ENCODE measurements around the gene REEP1.
"Not testable (repeated sequence)": the region's sequence is repeated elsewhere in the genome, so short reads cannot be mapped to it uniquely, and the experiment has no call there.

REEP1 gene

DNA sequence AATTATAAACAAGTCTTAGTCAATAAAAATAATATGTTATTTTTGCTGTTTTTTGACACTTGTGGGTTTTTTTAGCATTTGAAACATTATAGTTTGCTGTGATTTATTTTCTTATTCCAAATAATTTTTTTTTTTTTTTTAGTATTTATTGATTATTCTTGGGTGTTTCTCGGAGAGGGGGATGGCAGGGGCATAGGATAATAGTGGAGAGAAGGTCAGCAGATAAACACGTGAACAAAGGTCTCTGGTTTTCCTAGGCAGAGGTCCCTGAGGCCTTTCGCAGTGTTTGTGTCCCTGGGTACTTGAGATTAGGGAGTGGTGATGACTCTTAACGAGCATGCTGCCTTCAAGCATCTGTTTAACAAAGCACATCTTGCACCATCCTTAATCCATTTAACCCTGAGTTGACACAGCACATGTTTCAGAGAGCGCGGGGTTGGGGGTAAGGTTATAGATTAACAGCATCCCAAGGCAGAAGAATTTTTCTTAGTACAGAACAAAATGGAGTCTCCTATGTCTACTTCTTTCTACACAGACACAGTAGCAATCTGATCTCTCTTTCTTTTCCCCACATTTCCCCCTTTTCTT lies 8.5 kb upstream of the REEP1 start:
- DNase-seq, result not testable (repeated sequence)

DNA sequence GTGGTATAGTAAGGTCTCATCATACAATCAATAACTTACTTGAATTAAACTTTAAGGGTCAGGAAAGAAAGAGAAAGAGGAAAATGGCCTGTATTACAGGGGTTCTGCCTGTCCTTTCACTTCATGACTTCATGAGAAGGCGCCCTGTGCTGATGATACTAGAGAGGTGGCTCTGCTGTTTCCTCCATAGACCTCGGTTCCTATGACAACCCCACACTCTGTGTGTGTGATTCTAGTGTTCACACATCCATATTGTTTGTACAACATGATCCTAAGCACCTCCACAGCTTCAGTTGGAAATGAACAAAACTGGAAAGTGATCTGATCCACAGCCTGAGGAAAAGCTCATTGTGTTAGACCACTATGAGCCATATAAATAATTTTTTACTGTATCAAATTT lies 7.0 kb upstream of the REEP1 start:
- no peak for DNase-seq

DNA sequence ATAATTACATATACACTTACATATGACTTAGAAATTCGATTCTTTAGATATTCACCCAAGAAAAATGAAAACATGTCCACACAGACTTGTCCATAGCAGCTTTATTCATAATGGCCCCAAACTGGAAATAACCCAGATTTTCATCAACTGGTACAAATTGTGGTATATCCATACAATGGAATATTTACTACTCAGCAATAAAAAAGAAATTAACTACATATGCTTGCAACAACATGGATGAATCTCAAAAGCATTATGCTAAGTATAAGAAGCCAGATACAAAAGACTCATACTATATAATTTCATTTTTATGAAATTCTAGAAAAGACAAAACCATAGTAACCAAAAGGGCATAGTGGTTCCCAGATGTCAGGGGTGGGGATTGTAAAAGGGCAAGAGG lies 5.1 kb upstream of the REEP1 start:
- DNase-seq, result no peak

DNA sequence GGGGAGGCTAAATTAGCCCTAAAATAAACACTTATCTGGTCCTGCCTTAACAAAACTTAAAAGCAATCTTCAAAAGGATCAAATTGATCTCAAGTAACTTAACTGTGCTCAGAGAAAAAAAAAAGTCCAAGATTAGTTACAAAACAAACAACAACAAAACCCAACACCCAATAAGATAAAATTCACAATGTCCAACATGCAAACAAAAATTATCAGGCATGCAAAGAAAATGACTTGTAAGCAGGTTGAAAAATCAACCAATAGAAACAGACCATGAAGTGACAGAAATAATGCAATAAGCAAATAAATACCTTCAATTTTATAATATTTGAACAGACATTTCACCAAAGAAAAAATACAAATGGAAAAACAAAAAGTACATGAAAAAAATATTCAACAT lies 4.0 kb upstream of the REEP1 start:
- no peak for DNase-seq

DNA sequence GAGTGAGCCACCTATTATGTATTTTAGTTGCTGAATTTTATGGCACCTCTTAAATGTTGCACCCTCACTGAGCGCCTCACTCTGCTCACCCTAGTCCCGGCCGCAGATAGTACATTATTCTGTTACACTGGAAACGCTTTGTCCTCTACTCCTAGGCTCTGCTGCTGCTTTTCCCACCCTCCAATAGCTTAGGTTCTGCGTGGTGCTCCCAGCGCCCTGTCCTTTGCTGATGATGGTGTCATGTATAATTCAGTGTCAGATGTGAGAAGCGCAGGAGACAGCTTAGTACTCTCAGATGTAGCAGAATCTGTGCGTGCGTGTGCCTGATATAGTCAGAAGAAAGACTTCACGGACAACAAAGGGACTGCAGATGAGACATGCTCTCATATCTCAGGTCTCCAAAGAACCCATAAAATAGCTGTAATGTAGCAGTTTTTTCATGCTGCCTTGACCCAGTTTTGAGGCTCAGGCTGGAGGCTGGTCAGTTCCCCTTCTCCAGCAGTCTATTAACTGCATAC lies 1.4 kb upstream of the REEP1 start:
- DNase-seq, result no peak

DNA sequence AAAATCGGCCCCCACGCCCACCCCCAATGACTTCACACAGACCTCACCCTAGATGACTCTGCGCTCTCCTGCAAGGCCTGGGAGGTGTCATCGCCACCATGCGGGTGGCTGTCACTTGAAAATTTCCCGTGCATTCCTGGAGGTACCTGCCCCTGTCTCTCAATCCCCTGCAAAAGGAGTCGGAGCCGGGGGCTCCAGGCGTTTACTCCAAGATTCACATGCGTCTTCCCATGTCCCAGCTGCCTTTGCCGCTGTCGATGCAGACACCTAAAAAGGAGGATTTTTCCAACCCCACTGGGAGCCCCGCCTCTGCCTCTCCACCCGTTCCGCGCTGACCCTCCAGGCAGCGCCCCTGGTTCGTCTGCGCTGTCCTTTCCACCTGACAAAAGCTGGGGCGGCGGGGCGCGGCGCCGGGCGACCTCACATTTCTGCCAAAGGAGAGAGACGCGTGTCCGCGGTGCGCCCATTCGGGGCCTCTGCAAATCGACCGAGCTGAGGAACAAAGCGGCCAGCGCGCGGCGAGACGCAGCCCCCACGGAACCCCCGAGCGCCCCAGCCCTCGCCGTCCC lies 667 bp downstream of the REEP1 start:
- peak; percentile 57 for DNase-seq

DNA sequence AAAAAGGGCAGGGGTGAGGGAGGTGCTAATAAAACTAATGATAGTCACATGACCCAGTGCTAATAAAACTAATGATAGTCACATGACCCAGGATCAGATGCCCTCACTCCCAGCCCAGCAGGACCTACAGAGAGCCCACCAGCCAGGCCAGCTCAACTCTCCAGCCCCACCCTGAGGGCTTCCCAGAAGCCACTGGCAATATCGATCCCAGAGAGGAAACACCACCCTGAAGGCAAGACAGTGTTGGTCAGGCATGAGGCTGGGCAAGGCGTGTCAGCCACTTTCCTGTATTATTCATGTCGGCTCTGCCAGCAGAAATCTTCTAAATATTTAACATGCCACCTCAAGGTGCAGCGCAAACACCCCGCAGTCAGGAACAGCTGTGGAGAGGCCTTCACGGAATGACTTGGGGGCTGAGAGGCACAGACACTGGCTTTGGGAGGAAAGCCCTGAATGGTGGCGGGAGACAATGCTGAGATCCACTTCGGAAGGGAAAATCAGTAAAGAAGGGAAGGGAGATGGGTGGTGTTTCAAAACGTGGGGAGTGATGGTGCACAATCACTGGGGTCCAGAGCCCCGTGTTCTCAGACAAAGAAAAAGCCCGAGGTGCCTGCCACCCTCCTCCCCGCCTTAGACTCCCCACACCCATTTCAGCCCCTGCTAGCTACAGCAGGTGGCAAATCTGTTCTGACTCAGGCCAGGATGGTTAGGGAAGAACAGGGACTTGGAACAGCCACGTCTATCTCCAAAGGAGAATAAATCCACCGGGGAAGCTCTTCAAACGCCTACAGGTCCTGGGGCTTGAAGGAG lies 1.4 kb downstream of the REEP1 start:
- no peak for DNase-seq

DNA sequence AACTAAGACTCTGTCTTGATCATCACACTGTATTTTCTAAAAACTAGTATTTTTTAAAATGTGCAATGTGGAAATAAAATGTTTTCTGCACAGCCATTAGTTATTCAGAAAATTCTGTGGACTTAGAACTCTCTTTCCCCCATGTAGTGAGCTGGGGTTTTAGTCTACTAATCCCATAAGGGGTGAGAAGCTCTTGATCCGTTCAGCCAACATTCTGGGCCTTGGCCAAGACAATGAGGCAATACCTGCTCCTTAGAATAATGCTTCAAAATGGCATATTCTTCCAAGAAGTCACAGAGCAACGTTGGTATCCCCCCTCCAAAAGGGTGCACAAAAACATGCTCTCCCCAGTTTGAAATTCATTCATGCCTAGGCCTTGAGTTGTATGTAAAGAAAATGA lies 4.0 kb downstream of the REEP1 start:
- no peak for DNase-seq

DNA sequence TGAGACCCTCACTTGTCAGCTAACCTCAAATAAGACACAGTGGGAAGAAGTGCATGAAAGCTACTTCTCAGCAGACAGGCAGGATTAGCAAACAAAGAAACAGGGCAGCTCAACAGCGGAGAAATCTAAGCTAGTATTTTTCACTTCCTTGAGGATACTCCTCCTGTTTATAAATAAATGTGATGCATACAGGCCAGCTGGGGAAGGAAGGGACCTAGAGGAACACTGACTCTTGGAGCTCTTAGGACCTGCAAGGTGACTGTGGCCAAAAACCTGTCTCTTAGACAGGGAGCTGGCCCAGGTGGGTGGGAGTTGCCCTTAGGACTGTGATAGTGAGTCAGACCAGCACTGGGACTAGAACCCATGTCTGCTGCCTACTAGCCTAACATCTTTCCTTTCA lies 4.8 kb downstream of the REEP1 start:
- no peak for DNase-seq

DNA sequence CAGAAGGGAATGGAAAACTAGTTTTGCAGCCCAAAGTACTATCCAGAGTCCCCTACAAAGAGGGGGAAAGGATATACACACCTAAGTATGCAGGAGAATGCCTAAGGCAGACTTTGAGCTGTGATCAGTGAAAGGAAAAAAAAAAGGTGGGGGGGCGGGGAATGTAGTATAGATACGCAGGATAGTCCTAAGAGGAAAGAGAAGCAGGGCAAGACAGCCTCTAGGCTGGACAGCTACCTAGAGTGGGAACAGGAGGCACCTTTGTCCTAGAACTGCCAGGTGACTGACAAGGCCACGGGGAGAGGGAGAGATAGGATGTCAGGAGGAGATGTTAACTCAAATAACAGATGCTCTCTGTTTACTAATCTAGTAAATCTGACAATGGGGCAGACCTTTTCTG lies 6.0 kb downstream of the REEP1 start:
- no peak for DNase-seq

DNA sequence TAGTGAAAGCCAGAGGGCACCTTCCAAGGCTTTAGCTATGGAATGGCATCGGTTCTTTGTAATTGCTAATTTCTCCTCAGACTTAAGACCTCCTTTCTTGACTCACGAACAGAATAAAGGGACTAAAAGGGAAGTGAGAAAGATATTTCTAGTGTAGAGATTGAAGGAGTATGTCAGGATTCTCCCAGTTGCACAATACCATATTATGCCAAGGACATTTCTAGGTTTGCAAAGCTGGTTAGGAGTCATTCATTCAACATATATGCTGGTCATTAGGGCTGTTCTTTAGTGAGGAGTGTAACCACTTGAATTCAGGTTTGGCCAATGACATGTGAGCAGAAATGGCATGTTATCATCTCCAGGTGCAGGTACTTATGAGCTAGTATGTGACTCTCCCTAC lies 7.4 kb downstream of the REEP1 start:
- no peak for DNase-seq

DNA sequence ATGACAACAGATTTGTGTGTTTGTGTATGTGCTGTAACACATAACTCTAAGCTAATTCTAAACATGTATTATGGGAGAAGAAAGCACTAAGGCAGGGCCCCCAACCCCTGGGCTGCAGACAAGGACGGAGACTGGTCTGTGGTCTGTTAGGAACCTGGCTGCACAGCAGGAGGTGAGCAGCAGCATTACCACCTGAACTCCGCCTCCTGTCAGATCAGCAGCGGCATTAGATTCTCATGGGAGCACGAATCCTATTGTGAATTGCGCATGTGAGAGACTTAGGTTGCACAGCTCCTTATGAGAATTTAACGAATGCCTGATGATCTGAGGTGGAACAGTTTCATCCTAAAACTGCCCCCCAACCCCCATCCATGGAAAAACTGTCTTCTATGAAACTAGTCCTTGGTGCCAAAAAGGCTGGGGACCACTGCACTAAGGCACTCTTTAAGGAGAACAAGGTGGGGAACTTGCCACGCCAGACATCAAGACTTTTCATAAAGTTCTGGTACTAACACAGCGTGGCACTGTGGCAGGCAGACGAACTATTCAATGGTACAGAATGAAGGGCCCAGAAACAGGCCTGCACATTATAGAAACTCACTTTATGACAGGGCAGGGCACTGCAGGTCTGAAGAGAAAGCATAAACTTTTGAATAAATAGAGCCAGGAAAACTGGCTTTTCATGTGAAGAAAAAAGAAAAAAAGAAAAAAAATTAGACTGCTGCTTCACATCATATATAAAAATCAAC lies 14.0 kb downstream of the REEP1 start:
- DNase-seq, result no peak

DNA sequence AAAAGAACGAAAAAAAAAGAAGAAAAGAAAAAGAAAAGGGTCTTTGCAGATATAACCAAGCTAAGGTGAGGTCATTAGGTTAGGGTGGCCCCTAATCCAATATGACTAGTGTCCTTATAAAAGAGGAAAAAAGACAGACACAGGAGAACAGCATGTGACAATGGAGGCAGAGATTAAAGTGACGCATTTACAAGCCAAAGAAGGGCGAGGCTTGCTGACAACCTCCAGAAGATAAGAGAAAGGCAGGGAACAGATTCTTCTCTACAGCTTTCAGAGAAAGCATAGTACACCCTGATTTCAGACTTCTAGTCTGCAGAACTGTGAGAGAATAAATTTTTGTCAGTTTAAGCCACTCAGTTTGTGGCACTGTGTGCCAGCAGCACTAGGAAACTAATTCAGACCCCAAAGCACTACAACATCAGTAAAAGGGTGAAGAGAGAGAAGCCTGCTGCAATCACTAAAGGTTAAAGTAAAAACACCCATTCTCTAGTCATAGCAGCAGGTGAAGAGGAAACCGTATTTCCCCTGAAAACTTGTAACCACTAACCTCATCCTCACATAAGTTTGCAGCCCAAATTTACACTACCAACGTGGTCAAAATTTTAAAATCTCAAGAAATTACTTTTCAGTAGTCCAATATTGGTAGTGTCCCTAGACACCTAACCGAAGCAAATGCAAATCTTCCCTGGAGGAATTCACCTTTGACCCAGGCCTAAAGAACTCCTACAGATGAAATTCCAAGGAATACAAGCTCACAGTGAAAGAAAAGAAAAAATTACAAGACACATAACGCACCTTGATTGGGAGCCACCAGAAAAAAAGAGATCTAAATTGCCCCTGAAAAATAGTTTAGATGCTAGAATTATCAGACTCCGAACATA lies 17.5 kb downstream of the REEP1 start:
- DNase-seq, result no peak

DNA sequence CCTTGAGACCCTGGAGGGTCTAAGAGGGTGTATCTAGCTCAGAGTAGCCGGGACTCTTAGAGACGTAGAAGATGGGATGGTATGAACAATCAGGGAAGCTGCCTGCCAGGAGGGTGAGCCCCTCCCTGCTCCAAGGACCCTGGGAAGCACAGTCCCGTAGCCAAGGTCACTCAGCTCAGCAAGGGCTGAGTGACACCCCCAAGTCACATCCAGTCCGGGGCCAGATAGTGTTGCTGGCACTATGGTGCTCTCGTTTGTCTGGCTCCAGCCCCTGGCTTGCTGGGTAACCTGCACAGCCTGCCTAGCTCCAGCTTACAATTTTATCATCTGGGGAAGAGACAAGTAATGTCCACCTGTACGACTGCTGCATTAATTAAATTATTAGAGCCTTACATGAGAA lies 22.3 kb downstream of the REEP1 start:
- DNase-seq, result no peak

DNA sequence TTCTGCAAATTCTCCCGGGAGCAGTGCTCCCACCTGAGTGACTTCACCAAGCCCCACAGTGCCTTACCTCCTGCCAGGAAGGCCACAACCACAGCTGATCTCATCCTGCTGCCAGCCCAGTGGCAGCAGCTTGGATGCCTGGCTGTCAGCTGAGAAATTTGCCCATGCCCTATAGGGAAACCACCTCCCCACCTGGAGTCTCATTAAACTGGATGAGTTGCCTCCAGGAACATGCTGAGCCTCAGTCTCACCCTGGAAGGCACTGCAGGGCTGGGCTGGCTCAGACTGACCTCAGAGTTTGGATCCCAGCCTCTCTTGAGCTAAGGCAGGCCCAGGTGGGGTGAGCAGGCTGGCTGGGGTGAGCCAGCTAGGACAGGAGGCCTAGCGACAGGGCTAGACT lies 23.3 kb downstream of the REEP1 start:
- DNase-seq, result no peak

DNA sequence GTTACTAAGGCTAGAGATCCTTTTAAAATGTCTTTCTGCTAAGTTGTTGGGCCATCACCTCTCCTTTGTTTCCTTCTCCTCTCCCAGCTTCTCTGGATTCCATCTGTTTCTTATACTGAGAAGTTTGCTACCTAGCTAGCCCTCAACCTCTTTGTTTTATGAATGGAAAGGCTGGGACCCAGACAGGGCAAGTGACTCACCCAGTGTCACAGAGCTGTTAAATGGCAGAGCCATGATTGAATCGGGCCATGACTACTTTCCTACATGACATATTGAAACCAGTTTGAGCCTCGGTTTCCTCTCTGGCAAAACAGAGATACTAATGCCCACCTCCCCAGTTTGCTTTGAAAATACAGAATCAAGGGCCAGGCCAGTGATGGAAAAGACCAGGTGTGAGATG lies 24.1 kb downstream of the REEP1 start:
- DNase-seq, result no peak

DNA sequence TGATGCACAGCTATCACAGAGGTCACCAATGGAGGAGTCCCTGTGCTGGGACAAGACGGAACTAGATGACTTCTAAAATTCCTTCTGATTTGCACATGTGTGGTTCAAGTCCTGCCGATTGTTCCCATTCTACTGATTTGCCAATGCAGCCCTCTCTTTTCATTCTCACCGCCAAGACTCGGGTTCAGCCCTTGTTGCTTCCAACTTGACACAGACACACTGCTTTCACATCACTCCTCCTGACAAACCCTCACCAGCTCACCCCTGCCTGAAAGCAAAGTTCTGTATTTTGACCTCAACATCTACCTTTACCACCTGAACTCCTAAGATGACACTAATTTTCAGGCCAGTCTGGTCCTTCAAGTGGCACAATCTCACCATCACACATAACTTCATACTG lies 25.5 kb downstream of the REEP1 start:
- DNase-seq, result no peak

DNA sequence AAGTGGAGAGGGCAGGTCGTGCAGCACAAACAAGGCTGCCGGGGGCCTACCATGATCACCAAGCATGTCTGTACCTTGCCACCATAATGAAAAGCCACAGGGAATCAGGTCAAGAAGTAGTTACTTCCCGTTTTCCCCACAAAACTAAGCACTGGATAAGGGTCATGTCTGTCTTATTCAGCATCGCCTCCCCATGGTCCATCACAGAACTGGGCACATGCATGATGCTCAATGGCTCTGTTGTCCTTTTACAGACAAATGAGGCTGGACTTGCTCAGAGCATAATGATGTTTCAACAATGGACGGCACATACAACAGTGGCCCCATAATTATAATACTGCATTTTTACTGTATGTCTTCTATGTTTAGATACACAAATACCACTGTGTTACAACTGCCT lies 27.5 kb downstream of the REEP1 start:
- DNase-seq, result no peak

DNA sequence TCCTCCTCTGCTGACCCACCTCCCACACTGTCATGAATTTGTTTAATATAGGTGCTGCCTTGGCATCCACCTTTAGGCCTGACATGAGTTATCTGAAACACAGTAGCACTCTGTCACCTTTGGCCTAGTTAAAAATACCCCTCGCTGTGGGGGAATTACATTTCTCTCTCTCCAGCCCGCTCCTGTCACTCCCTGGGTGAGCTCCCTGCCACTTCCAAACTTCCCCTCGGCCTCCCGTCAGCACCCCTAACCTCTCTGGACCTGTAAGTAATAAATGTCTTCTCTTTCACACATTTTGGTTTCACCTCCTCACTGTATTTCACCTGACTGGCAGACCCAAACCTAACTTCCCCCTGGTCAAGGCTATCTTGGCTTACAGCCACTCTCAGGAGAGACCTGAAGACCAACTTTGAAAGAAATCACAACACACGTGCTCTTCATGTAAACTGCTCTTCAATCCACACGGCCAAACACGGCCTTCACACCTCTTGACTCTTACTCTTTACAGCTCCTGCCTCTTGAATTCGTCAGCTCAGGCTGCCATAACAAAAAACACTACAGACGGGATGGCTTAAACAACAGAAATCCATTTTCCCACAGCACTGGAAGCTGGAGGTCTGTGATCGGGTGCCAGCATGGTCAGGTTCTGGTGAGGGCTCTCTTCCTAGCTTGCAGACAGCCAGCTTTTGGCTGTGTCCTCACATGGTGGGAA lies 28.3 kb downstream of the REEP1 start:
- no peak for DNase-seq

DNA sequence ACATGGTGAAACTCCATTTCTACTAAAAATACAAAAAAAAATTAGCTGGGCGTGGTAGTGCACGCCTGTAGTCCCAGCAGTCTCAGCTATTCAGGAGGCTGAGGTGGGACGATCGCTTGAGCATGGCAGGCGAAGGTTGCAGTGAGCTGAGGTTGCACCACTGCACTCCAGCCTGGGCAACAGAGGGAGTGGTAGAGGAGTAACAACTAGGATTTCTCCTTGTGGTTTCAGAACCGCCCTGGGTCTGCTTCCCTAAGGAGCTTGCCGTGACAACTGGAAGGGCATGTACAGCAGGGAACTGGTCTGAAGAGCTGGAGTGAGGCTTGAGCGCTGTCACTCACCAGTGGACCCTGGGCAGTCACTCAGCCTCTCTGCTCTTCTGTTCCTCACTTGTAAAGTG lies 29.1 kb downstream of the REEP1 start:
- DNase-seq, result no peak

DNA sequence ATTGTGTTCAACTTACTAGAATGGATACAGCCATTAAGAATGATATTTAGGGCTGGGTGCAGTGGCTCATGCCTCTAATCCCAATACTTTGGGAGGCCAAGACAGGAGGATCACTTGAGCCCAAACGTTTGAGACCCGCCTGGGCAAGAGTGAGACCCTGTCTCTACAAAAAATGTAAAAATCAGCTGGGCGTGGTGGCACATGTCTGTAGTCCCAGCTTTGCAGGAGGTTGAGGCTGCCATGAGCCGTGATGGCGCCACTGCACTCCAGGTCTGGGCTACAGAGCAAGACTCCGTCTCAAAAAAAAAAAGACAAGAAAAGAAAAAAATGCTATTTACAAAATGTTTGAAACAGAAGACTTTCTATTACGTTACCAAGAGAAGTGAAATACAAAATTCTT lies 30.0 kb downstream of the REEP1 start:
- no peak for DNase-seq

DNA sequence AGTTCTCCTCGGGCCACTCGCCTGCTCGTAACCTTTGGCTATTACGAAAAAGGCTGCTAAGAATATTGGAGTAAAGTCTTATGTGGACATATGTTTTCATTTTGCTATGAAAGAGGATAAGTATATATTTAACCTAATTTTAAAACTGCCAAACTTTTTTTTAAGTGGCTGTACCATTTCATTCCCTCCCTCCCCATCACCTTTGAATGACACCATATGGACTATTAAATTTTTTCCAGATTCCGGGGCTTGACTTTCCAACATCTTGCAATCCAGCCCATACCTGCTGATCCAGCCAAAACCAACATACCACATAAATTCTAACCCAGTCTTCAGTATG lies 31.5 kb downstream of the REEP1 start:
- no peak for DNase-seq
